KG1 (cell line): ENCODE measurements around the gene RFFL.
"Not testable (repeated sequence)": the region's sequence is repeated elsewhere in the genome, so short reads cannot be mapped to it uniquely, and the experiment has no call there.

Experiments
- DNase-seq: peaks from one replicate; lab custom pipeline; 2025; lab: John Stamatoyannopoulos, UW

RFFL gene

DNA sequence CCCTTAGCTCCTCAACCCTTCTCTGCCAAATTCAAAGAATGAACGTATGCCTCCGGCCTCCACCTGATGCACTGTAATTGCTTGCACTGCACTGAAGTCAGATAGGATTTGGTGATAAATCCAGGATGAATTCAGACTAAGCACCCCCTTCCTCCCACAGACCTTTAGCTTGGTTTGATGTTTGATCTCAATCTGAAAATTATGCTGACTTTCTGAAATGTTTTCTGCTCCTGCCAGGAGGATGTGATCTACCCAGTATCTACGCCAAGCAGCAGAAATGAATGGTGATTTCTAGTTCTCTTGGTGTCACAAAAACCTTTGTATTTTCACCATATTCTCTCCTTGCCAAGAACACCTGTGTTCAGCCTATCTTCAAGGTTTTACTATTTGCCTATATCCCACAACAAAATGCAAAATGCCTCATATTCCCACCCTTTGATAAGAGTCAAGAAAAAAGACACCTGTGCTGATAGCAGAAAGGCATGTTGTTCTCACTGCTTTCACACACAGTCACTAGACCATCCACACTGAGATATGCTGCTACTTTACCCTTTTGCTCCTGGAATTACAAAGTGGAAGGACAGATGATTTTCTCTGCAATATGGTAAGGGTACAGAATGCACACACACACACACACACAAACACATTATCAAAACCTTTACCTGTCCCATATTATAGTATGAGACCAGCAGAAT, 14.7 kb downstream of the RFFL start:
- no peak for DNase-seq

DNA sequence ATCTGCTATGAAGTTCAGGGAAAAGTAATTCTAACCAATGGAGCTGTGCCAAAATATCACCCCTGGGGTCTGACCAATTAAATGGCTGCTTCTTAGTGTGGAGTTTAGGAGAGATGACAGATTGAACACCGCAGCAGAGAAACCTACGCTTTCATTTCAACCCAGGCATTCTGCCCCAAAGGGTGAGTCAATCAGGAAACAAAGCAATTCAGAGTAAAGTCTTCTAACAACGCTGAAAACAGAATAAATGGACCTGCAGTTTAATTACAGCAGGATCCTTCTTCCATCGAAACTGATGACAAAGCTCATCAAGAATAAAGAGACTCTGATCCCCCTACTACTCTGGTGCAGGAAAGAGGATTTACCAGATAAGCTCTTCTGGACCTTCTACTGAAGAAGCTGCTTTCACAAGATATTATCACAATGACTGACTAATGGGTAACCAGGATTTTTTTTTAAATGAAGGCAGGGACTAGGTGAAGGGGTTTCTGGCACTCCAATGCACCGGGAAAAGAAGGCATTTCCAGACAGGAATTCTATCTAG, 16.7 kb downstream of the RFFL start:
- no peak for DNase-seq

DNA sequence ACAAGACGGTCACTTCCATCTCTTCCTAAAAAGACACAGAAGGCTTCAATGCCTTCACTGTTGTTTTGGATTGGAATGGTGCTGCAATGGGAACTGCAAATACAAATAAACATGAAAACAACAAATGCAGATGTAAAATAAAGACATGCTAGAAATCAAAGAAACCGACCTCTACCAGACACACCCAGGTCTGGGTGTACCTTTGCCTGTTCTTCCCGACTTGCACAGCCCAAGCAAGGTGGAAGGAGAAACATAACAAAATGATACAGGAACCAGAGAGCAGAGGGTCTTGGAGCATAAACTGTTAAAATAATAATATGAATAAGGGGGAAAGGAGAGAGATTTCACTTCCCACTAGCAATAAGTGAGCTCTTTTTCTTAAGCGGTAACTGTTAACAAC, 17.3 kb downstream of the RFFL start:
- DNase-seq, result no peak

DNA sequence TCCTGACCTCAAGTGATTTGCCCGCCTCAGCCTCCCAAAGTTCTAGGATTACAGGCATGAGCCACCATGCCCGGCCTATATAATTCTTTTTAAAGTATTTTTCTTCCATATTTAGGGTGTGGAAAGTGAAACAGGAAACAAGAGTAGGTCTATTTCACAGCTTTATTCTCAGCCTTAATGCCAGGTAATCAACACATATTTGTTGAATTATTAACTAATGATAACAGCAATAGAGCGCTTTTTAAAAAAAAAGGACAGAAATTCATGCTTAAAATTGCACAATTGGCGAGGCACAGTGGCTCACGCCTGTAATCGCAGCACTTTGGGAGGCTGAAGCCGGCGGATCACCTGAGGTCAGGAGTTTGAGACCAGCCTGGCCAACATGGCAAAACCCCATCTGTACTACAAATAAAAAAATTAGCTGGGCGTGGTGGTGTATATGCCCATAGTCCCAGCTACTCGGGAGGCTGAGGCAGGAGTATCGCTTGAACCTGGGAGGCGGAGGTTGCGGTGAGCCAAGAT, 18.0 kb downstream of the RFFL start:
- not testable (repeated sequence) for DNase-seq

DNA sequence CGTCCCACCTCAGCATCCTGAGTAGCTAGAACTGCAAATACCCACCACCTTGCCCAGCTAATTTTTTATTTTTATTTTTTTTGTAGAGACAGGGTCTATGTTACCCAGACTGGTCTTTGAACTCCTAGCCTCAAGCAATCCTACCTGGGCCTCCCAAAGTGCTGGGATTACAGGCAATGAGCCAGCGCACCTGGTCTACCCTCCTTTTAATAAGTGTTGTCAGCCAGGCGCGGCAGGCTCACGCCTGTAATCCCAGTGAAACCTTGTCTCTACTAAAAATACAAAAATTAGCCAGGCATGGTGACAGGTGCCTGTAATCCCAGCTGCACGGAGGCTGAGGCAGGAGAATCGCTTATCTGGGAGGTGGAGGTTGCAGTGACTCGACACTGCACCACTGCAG, 19.3 kb downstream of the RFFL start:
- DNase-seq, result no peak

DNA sequence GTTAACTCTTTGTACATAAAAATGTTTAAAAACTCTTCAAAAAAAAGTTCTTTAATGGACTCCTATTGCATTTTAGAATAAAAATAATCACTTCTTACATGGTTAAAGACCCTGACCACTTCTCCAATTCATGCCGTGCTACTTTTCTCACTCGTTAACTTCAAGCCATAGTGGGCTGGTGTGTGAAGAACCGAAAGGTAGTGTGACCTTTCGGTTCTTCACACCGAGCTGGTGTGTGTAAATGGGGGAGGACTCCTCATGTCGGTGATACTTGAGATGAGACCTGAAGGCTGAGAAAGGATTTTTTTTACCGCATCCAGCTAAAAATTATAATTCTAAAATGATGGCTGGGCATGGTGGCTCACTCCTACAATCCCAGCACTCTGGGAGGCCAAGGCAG, 22.1 kb downstream of the RFFL start:
- no peak for DNase-seq

DNA sequence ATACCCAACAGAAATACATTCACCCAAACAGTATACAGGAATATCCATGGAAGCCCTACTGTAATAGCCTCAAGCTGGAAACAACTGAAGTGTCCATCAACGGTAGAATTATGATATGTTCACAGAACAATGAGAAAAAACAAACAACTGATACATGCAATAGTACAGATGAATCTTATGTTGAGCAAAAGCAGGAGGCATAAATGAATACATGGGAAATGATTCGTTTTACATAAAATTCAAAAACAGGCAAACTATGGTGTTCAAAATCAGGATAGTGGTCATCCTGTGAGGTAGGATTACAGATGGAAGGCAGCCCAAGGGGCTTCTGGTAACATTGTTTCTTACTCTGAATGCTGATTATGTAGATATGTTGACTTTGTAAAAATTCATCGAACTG, 25.1 kb downstream of the RFFL start:
- DNase-seq, result no peak

DNA sequence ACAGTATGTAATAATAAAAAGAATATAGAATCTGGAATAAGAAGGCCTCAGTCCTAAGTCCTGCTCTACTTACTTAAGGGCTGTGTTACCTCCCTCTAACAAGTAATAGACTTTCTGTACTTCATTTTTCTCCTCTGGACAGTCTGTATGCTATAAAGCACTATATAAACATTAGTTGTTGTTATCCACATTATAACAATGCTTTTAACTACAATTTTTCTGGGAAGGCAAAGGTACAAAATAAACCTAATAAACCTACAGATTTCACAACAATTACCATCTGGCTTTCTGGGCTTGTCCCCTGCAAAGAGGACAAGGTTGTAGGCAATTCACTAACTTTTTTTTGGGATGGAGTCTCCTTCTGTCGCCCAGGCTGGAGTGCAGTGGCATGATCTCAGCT, 32.7 kb downstream of the RFFL start:
- DNase-seq, result no peak

DNA sequence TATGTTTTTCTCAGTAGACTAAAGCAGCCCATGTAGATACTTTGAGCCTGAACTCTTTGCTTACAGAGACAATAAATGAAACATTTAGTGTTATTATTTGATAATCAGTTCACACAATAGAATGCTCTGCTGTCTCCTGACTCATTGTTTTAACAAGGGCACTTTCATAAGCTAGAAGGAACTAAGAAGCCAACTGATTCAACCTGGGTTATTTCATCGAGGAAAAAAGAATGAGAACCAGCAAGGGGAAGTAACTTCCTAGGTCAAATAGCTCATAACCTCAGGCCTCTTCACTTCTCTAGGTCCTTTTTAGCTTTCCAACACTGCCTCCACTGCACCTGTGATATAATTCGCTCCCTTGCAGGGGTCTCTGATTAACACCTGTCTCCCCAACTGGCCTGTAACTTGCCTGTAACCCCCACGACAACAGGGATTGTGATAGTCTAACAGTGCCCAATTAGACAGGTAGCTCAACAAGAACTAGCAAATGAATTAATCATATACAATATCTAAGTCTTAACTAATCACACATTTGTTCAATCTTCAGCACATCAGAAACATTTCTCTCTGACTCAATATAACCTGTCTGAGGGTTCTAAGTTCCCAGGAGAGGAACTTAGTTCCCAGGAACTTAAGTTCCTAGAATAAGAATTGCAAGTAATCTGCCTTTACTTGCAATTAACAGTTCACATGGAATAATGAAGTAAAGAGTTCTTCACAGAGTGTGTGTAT, 34.8 kb downstream of the RFFL start:
- DNase-seq, result peak; percentile 17

DNA sequence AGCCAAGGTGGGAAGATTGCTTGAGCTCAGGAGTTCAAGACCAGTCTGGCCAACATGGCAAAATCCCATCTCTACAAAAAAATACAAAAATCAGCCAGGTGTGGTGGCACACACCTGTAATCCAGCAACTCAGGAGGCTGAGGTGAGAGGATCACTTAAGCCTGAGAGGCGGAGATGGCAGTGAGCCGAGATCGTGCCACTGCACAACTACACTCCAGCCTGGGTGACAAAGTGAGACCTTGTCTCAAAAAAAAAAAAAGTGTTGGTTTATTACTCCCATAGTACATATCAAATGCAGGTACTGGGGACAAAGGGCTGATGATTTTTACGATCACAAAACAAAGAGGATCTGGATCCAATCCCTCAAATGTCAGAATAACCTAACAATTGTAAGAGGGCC, 35.4 kb downstream of the RFFL start:
- not testable (repeated sequence) for DNase-seq

DNA sequence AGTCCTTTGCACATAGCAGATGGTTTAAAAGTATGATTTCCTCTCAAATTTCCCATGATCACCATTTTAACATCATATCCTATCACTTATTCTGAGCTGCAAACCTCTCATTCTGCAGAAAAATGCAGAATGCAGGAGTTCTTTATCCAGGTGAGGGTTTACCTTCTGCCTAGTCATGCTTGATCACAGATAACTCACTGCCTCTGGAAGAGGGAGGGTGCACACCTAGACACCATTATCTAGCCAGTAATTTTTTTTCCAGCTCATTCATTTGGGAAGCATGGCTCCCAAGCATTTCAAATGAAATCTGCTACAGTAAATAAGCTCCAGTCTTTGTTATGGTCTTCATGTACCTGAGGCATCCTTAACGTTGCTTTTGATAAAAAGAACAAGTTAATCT, 38.0 kb downstream of the RFFL start:
- no peak for DNase-seq

DNA sequence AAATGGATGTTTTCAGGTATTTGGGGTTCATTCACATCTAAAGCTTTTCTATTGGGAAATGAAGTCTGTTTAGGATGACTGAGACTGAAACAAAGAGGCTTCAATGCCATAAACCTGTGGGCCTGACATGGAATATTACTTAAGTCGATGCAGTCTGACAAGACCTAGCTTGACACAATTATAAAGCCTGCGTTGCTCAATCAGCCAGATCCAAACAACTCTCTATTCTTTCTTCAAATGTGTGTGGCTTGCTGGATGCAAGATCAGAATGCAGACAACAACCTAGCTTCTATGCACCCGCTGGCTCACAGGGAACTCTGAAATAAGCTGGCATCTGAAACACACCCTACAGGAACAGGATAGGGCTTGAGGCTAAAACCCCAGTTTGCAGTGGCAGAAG, 40.0 kb downstream of the RFFL start:
- no peak for DNase-seq

DNA sequence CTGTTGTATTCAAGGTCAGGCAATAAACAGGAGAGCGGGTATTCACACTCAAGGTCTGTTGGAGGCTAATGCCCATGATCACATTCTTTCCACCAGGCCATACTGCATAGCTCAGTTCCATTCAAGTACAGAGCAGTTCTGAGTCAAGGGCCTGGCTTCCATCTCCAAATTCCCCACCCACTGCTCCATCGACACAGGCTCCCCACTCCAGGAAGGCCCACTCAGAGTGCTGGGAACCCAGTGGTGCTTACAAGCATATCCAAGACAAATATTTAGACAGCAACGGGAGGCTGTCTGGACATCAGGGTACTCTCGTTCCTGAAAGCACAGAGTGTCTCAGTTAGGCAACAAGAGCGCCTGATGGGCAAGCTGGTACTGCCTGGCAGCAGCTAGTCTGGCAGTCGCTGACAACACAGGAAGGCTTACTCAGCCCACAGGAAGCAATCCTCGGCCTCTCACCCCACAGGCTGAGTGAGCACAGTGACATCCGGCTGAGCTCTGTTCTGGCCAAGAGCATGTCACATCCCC, 40.9 kb downstream of the RFFL start:
- DNase-seq, result peak; percentile 62

DNA sequence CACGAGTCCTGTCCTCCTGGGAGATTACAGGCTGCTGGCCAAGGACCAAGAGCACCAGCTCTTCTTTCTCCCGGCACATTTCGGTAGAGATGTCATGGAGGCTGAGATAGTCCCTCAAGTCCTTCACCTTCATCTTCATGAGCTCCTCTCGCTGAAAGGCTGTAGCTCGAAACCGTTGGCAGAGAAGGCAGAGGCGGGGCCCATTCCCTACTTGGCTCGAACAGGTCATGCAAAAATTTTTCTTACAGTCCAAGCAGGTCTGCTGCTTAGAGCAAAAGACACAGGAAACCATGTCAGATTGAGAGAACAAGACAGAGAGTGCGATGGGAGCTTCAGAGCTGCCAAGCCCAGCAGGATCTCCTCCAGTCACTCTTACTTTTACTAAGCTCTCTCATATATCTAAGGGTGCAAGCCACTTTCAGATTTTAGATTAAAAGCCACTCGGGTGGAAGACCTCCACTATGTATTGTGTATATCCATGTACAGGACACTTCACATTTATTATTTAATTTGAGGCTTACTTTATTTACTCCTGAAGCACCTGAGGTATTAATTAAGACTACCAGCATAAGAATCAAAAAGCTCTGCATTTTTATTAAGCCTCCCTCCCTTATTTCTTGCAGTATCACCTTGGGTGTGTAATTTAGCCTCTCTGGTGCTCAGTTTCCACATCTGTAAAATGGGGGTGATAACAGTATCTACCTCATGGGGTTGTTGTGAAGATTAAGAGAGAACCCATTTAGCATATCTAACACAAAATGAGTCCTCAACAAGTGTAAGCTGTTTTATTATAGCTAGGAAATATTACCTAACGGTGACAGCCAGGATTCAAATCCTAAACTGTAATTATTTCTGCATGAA, 41.8 kb downstream of the RFFL start:
- DNase-seq, result no peak

DNA sequence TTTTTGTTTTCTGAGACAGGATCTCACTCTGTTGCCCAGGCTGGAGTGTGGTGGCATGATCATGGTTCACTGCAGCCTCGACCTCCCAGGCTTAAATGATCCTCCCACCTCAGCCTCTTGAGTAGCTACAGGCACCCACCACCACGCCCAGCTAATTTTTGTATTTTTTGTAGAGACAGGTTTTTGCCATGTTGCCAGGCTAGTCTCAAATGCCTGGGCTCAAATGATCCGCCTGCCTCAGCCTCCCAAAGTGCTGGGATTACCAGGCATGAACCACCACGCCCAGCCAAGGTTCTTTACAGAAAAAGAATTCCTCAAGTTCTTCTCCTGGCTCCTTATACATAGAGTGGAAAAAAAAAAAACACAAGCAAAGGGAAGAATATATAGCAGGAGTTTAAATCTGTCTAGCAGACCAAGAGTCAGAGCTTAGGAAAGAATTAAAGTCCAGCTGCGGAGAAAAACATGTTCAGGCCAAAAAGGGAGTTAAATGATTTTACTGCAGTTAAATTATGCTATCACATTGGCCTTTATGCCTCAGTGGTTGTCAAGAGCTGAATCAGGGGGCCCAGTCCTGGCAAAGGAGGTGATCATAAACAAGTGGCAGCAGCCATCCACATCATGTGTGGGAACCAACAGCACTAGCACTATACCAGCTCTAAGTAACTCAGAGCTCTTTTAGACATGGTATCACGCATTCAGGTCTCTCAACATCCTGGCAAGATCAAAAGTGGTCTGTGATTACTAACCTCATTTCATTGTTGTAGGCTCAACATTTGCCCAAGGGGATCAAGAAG, 43.9 kb downstream of the RFFL start:
- DNase-seq, result no peak

DNA sequence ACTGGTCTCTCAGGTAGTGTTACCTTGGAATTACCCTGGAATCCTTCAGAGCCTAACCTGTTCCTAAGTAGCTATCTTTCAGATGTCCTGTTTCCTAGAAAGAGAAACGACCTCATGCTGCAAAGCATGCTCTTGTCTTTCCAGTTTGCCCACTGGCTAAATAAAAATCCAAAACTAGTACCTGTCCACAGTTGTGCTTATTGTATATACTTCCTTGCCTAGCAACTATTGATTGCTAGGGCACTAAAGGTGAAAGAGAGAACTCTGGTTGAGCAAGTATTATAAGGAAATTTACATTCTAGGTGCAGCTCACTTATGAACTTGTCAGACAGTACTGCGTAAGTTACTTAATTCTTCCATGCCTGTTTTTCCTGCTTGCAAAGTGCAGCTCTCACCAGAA, 44.7 kb downstream of the RFFL start:
- DNase-seq, result no peak

DNA sequence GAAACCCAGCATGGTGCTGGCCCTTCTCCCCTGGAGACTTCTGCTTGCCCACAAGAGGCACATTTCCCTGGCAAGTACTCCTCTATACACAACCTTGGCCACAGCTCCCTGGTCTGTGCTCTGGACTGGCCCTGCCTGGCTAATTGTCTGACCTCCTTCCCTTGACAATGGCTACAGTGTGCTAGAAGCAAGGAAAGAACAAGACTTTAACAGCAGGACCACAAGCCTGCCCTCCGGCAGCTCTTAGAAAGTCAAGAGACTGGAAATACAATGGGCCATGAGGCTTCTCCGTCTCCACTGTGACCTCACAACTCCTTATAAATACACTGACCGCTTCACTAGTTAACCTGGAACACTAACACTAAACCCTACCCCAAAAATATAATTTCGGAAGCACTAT, 46.5 kb downstream of the RFFL start:
- no peak for DNase-seq

DNA sequence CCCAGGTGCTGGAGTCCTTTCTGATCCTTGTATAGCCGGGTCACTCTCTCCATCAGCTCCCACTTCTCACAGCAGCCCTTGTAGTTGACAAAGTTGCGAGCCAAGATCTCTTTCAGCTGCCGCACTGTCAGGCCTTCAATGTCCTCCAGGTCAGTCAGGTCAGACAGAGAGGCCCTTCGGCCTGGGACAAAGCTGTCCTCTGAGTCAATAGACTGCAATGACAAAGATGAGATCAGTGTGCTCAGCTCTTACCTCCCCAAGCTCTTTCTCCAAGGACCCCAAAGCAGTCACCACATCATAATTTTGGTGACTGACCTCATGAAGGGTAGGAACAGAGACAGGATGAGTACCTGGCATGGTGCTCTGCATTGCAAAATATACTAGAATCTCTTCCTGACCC, 47.1 kb downstream of the RFFL start:
- DNase-seq, result no peak

DNA sequence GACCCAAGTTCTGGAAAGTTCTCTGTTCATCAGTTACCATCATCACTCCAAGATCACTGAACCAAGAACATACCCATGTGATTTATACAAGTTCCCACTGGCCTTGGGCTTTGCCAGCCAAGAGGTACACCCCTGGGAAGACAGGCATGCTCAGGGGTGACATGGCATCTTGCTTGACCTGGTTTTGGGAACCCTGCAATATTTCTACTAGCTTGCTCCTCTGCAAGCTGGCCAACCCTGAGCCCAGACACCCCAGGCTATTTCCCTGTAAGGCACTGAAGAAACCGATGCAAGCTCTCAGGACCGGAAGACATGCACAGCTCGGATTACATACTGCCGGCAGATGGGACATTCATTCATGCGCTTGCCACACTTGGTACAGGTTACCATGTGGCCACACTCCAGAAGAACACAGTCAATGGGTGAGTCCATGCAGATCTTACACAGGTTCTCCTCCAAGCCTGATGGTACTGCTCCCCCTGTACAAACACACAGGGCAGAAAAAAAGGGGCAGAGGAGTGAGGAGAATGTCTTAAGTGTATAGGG, 51.8 kb downstream of the RFFL start:
- no peak for DNase-seq

DNA sequence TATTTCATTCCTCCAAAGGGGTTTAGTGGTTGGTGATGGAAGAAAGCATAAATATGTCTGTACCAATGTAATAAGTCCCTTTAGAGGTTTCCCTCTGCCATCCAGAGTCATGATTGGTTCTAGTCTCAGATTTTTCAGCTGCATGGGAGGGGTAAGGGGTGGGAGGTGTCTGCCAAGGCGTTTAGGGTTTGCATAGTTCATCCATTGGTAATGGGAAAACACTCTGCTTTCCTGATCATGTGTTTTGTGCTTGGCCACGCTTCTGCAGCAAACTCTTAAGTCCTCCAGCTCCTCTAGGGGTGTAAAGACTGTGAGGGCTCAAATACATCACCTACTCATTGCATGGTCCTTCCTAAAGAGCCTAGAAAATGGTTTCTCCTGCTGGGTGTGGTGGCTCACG, 53.4 kb downstream of the RFFL start:
- no peak for DNase-seq

DNA sequence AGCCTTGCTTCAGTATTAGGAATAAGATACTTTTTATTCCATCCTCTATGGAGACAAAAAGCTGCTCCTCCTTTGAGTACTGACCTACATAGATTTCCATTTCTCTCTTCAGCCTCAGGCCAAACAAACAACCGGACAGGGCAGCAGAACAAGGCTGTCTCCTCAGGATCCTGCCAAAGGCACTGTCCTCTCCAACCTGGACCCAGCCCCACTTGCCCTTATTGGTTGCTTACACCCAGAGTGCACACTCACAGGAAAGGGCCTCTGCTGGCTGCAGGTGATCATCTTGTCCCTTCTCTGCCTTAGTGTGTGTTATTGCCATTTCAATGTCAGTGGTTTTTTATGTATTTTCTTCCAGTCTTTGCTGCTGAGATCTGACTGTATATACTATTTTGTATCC, 56.5 kb downstream of the RFFL start:
- no peak for DNase-seq
